HG03342 (cell line): ENCODE measurements around the gene MED25.
A peak's percentile ranks its signal among the peaks of the same experiment; 100 is the strongest.

Experiments used
- ATAC-seq: cut with Tn5 transposase; IDR thresholded peaks from one replicate; pipeline ENCODE4 v1.9.1; 2021; ENCODE audit warnings: mild to moderate bottlenecking, moderate library complexity; ENCODE audit not compliant: unreplicated experiment

The MED25 gene

DNA sequence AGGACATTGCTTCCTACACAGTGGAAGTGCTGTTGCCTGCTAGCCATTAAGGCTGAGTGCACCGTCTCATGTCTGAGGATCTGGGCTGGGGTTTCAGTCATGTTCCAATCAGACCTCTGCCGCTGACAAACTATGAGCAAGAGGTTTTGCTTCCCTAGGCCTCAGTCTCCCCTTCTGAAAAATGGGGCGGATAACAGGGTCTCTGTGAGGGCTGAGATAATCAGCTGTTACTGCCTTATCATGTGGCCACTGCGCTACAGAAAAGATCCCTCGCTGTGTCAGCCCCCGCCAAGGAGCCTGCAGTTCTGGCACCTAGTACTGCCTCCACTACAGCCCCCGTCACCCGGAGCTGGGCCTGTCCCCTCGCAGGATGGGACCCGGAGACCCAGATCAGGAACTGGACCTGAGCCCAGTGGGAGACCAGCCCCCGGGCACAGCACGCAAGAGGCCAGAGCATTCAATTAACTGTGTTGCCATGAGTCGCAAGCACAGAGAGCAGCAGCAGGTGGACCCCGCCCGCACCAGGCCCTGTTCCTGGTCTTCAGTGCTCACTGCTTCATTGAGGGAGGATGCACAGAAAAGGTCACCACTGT is 52.3 kb downstream of the MED25 start:
- no peak for ATAC-seq

DNA sequence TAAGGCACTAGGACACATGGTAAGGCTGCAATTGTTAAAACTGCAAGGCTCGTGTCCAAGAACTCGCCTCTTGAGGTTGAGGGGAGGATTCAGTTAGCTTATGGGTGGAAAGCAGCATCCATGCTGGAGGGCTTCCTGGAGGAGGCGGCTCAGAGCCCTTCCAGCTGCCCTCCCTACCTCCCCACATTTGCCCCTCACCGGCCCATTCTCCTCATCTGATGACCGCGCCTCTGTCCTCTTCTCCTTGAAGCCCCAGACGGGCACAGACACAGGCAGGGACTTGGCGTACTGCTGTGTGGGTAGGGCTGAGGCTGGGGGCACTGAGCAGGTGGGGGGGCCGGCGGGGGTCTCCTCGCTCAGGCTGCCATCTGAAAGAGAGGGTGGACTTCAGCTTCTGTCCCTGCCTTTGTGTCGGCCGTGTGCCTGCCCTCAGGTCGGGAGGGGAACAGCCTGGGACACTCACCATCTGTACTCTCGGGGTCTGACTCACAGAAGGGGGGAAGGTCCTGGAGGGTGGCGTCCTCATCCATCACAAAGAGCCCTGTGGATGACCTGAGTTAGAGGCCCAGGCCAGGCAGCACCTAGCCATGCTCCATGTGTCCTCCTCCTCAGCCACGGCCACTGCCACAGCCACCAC is 53.4 kb downstream of the MED25 start:
- ATAC-seq = no peak

- ATAC-seq = no peak
These were observed 54.4 kb downstream of the MED25 start for GRCh38 chr19:49872245-49873128.

DNA sequence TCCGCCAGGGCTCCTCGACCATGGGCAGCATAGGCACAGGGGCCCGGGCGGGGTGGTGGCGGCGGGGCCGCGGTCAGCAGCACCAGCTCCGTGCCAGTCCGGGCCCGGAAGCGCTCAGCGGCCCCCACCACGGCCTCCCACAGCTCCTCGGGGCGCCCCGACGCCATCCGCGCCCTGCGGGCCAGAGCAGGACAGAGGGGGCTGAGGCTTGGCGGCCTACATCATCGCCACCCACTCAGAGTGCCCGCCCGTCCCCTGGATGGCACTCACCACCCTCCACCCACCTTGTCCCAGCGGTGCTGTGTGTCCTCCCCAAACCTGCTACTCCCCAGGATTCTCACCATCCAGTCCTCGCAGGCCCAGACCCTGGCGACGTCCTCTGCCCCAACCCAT is 55.0 kb downstream of the MED25 start:
- ATAC-seq = no peak

DNA sequence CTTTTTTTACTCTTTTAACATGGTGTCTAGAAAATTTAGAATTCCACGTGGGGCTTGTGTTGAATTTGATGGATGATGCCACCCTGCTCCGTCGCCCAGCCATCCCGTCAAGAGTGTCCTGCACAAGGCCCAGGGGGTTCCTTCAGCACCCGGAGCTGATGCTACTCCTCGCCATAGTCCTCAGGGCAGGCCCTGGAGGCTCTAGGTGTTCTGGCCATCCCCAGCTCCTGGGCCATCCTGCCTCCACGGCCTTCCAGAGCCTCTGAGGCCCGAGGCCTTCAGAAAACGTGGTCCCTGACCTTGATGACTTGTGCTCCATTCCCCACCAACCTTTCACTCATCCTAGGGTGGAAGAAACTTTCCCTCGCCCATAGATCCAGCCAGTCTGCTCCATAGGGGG is 55.7 kb downstream of the MED25 start:
- ATAC-seq = no peak

DNA sequence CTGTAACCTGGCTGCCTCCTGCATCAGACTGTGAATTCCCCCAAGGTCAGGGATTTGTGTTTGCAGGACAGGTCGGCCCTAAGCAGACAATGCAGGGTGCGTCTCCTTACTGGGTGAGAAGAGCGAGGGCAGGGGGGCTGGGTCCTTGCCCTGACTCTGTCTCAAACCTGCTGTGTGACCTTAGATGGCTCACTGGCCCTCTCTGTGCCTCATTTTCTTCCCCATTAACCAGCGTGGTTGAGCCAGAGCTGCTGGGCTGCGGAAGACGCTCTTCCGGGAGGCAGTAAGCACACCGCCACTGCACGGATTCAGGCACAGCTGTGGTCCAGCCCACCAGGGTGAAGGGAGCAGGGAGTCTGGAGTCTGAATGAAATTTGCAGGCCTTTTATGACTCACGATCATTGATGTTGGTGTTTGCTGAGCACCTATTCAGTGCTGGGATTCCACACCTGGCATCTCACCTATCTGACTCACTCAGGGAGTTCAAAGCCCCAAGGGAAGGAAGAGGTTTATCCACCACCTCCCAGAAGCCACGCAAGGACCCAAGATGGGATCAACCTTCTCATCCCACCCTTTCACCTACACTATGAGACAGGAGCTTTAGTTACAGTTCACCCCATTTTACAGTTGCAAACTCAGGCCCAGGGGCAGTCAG is 56.5 kb downstream of the MED25 start:
- ATAC-seq = no peak

- ATAC-seq = no peak
These were observed 57.1 kb downstream of the MED25 start for GRCh38 chr19:49875177-49875576.

DNA sequence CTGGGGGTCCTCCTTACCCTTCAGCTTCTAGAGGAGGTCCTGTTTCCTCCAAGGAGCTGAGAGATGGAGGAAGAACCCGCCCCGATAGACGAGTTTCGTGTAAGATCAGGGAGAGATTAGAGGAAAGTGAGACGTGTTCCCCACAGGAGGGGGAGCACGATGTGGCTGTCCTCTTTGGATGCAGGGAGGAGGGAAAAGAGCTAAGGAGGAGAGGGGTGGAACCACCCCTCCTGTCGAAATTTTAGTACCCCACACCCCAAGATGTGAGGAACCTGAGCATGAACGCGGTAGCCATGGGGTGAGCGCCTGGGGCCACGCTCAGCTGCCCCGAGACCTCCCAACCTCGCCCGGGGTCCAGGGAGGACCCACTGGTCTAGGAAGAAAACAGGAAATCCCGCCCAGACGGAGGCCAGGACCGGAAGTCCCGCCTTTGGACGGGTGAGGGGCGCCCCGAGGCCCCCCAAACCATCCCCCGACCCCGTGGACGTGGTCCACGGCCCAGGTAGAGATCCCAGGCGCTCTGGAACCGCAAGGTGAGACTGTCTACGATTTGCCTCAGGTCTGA is 57.9 kb downstream of the MED25 start:
- no peak for ATAC-seq

GRCh38 chr19:49876422-49877019 is 58.4 kb downstream of the MED25 start:
- ATAC-seq = peak; percentile 36

- ATAC-seq = peak; percentile 56
These were observed 59.2 kb downstream of the MED25 start, which contains the start of the genes AKT1S1 and TBC1D17 for GRCh38 chr19:49877020-49877878. TSS of gene AKT1S1 (minus strand) at chr19:49877355. CDS start at chr19:49873295, 4,060 bp downstream. TSS of gene TBC1D17 (plus strand) at chr19:49877702. CDS start at chr19:49877724, 22 bp downstream.

DNA sequence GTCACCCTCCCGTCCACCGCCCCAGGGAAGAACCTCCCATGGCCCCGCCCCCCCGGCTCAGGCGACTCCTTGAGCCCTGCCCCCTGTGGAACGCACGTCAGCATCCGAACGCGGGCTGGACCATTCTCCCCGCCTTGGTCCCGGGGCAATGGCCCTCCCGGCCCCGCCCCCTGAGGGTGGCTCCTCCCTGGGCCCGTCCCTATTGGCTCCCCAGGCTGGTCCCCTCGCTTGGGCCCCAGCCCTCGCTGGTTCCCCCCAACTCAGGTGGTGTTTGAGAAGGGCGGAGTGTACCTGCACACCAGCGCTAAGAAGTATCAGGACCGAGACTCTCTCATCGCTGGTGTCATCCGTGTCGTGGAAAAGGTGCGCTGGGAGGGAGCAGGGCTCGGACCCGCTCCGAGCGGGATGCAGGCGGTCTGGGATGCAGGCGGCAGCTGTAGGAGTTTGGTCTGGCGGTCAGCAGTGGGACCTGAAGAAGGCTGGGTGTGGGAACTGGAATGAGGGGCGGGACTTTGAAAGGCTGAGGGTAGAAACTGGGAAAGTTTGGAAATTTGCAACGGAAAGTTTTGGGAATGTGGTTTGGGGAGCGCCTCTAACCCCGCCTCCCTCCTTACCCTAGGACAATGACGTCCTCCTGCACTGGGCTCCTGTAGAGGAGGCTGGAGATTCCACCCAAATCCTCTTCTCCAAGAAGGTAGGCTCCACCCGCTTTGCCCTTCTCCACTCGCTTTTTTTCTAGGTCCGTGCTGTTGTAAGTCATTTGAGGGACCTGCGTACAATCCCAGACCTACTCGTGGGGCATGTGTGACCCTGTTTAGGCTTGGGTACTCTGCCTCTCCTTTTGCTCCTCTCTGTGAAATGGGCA is 60.0 kb downstream of the MED25 start:
- peak; percentile 43 for ATAC-seq

- ATAC-seq = no peak
These were observed 60.6 kb downstream of the MED25 start for GRCh38 chr19:49878744-49879070.

- no peak for ATAC-seq
These were observed 61.3 kb downstream of the MED25 start for GRCh38 chr19:49879243-49879963.

DNA sequence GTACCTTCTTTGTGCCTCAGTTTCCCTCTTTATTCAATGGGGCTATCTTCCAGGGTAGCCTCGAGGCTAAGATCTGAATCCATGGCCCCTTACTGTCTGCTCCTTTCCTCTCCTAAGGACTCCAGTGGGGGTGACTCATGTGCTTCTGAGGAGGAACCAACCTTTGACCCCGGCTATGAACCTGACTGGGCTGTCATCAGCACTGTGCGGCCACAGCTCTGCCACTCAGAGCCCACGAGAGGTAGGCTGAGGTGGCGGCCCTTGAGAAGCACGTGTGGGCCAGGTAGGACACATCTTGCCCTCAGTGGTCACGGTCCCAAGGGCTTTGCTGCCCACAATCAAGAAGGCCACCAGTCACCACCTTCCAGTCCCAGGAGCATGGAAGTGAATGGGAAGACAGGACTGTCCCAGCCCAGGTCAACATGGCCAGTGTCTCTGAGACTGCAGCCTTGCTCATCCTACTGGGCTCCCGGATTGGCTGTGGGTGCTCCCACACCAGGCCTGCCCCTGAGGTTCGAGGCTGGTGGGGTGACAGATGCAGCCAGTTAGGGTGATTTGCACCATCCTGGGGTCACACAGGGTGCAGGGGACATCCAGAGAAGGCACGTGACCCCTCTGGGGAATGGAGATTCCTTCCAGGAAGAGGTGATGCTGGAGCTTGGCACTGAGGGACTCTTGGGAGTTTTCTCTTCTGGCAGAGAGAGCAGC is 62.2 kb downstream of the MED25 start:
- ATAC-seq = no peak

DNA sequence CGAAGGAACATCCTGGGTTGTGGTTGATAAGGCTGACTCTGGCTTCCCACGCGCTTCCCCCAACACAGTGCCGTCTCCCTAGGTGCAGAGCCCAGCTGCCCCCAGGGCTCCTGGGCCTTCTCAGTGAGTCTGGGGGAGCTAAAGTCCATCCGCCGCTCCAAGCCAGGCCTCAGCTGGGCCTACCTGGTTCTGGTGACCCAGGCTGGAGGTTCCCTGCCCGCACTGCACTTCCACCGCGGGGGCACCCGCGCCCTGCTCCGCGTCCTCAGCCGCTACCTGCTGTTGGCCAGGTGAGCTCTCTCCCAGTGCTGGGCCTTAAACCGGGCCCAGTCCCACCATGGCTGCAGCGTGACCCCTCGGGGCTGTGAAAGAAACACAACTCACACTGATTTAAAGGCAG is 63.1 kb downstream of the MED25 start:
- ATAC-seq = no peak

DNA sequence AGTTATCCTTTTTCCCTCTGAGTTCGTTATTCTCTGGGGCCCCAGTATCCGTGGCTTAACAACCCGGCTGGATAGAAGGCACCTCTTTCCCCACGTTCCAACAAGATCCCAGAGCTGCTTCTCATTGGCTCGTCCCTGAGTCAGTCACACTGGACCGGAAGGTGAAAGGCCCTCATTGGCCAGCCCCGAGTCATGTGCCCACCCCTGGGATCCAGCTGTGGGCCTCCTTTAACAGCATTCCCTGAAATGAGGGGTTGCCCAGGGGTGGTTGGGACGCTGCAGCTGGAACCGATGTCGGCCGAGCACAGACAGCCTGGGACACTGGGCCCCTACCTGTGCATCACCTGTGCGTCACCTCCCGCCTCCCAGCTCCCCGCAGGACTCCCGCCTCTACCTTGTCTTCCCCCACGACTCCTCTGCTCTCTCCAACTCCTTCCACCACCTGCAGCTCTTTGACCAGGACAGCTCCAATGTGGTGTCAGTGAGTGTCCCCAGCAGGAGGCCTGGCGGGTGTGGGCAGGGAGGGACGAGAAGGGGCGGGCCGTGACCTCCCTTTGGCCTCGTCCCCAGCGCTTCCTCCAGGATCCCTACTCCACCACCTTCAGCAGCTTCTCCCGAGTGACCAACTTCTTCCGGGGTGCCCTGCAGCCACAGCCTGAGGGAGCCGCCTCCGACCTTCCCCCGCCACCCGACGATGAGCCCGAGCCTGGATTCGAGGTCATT is 63.7 kb downstream of the MED25 start:
- ATAC-seq = no peak

DNA sequence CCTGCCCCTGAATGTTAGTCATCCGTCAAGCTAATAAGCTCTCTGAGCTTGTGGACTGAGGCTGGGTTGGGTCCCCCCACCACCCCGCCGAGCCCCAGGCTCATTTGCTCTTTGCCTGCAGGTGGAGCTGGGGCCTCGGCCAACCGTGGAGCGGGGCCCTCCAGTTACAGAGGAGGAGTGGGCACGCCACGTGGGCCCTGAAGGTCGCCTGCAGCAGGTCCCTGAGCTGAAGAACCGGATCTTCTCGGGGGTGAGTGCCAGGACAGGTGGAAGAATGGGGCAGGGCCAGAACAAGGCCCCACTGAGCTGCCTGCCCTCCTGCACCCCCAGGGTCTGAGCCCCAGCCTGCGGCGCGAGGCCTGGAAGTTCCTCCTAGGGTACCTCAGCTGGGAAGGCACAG is 64.6 kb downstream of the MED25 start:
- ATAC-seq = no peak
